Effector CD4-positive, alpha-beta T cell (primary cell): Measurements from ENCODE around the gene SYN1. TPM values are rescaled to one million over a fixed set of nuclear protein-coding genes. Genes with fewer than 3 reads are reported as not detected.
"Not testable (repeated sequence)": the region's sequence is repeated elsewhere in the genome, so short reads cannot be mapped to it uniquely, and the experiment has no call there.

Experiments used
- DNase-seq: peaks from one replicate; pipeline ENCODE4 v3.0.0-alpha.2; 2020
- total RNA-seq: gene quantifications from one replicate; lab custom pipeline; 2026; lab: John Stamatoyannopoulos, UW

The SYN1 gene
- not detected for total RNA-seq

DNA sequence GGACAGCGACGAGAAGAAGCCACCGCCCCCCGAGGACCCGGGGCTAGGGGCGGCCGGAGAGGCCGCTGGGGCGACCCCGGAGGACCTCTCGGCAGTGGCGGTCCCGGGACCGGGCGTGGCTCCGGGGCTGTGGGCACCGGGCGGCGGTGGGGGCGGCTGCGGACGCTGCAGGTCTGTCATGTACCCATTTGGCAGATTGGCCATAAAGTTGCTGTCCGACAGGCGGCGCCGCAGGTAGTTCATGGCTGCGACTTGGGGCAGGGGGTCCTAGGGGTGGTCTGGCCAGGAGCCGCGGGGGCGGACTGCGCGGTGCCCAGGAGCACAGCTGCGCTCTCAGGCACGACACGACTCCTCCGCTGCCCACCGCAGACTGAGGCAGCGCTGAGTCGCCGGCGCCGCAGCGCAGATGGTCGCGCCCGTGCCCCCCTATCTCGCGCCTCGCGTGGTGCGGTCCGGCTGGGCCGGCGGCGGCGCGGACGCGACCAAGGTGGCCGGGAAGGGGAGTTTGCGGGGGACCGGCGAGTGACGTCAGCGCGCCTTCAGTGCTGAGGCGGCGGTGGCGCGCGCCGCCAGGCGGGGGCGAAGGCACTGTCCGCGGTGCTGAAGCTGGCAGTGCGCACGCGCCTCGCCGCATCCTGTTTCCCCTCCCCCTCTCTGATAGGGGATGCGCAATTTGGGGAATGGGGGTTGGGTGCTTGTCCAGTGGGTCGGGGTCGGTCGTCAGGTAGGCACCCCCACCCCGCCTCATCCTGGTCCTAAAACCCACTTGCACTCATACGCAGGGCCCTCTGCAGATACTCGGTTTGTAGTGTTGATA, at the start of gene SYN1:
TSS of gene SYN1 (minus strand) at position 372 of the 817 bp plus-strand sequence. CDS start at position 243, 129 bp downstream.
- DNase-seq, result peak; percentile 69

DNA sequence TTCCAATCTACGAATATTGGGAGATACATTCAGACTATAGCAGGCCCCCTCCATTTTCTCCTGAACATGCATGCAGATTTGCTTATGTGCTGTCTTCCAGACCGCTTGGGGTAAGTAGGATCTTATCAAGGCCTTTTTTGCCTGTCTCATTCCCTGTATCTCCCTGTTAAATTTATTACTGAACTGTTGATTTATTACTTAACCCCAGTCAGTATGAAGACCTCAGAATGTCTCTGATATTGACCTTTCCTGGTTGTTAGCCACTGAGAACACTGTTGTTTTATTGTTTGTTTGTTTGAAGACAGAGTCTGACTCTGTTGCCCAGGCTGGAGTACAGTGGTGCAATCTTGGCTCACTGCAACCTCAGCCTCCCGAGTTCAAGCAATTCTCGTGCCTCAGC, 46.1 kb upstream of the SYN1 start:
- not testable (repeated sequence) for DNase-seq

DNA sequence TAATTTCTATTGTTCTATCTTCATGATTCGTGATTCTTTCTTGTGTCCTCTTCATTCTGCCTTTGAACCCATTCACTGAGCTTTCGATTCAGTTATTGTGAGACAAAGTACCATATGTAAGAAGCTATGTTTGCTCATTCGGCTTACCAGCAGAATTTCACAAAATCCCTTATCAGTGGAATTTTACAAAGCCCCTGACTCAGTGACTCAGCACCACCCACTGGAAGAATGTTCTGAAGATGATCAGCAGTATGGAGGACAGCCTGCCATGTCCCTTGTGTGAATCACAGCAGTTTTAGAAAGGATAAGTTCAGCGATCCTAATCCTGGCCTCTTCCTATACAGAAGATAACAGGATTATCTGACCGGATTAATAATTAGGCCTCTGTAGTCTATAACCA, 45.1 kb upstream of the SYN1 start:
- DNase-seq, result no peak

DNA sequence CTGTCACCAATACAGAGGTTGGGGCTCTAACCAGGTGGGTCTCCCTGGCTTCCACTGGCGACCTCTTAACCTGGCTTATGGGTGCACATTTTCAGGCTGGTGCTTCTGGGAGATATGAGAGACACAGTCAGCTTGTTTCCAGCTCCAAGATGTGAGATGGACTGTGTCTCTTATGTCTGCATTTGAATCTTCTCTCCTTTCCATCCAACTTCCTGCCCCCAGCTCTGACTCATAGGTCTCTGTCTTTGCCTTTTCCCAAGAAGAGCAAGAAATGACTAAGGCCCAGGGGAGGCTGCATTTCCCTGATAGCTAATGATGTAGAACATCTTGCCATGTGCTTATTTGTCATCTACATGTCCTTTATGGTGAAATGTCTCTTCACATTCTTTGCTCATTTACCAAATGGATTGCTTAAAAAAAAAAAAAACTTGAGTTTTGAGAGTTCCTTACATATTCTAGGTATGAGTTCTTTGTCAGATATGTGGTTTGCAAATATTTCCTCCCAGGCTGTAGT, 42.5 kb upstream of the SYN1 start:
- no peak for DNase-seq

DNA sequence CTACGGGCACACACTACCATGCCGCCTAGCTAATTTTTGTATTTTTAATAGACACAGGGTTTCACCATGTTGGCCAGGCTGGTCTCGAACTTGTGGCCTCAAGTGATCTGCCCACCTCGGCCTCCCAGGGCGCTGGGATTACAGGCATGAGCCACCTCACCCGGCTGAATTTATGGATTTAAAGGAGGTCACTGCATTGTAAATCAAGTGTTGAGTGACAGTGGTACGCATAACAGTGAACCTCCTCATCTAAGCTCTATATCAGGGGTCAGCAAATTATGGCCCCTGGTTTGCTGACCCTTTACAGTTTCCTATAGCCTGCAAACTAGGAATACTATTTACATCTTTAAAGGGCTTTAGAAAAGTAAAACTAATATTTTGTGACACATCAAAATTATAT, 41.9 kb upstream of the SYN1 start:
- DNase-seq, result no peak

DNA sequence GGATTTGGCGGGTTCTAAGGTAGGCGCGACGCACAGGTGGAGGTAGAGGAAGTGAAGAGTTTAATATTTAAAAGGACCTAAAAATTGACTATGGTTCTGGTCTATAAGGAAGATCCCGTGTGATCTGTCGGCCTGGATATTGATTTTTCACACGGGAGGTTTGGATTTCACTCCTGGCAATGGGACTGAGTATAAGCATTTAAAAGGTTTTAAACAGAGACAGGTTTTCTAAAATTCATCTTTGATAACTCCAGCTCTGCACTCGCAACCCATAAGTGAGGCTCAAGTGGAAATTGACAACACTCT, 39.7 kb upstream of the SYN1 start:
- DNase-seq, result no peak

DNA sequence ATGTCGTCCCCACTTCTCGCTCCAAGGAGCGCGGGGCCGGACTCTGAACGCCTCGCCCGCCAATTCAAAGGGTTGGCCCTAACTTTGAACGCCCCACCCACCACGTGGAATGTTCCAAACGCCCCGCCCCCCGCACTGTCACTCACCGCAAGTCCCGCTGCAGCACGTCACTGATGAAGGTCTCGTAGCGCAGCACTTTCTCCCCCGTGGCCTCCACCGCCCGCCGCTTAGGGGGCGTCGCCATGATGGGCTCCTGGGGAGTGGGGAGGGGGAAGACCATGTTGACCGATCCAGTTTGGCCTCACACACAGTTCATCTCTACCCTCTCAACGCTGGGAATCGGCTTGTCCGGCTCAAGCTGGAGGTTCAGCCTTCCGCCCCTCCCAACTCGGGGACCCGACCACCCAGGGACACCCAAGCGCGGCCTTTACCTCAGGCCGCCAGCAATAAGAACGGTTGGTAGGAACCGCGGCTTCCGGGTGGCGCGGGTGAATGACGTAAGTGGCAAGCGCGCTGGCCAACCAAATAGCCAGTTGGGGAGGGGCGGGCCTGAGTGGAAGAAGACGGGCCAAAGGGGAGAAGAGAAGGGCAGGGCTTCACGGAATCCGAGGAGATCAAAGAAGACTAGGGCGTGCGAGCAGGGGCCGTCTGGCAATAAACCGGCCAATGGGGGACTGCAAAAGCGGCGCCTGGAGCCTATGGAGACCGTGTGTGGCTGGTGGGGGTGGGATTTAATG, 39.2 kb upstream of the SYN1 start, which contains the start of gene UXT:
TSS of gene UXT (minus strand) at position 497 of the 737 bp plus-strand sequence. CDS start at position 244, 253 bp downstream.
- peak; percentile 85 for DNase-seq

DNA sequence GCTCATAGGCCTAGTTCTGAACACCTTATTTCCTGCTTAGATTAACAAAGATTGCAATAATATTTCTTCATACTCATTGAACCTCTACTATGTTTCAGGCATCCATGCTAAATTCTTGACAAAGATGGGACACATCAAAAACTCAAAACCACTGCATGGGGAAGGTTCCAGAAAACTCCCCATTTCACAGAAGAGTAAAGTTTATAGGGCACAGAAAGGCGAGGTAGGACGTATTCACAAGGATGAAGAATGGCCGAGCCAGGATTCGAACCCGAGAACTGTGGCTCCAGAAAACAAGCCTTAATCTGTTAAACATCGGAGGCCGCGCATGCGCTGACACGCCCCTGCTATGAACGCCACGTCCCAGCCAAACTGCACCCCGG, 38.6 kb upstream of the SYN1 start:
- no peak for DNase-seq

DNA sequence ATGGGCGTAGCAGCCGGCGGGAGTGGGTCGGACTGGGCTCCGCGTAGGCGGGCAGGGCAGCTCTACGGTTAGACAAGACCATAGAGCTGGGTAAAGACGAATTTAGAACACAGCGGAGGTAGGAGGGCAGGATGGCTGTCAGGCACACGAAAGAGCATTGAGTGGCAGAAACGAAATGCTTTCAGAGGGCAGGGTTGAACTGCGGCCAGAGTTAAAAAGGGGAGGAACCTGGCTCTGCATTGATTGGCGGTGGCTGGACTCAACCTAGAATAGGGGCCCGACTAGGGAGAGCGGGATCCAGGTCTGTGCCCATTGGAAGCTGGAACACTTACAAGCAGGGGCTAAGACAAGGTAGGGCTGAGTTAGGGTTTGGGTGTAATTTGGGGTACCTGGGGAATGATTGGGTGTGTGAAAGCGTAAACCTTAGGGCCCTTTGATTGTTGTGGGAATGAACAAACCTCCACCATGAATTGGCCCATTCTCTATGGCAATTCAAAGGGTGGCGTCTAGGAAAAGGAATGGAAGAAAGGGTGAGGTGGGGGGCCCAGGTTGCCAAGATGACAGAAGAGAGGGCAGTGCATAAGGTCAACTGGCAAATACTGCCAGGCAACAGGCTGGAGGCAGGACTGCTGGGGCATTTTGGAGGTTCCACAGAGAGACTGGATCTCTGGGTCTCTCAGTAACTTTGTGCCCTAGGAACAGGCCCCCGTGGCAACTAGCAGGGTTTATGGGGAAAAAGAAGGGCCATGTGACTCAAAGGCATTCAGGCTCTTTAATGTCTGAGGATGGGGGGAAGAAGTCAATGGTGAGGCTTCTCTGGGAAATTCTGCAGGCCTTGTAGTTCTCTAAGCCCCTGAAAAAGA, 31.6 kb upstream of the SYN1 start:
- DNase-seq, result no peak

DNA sequence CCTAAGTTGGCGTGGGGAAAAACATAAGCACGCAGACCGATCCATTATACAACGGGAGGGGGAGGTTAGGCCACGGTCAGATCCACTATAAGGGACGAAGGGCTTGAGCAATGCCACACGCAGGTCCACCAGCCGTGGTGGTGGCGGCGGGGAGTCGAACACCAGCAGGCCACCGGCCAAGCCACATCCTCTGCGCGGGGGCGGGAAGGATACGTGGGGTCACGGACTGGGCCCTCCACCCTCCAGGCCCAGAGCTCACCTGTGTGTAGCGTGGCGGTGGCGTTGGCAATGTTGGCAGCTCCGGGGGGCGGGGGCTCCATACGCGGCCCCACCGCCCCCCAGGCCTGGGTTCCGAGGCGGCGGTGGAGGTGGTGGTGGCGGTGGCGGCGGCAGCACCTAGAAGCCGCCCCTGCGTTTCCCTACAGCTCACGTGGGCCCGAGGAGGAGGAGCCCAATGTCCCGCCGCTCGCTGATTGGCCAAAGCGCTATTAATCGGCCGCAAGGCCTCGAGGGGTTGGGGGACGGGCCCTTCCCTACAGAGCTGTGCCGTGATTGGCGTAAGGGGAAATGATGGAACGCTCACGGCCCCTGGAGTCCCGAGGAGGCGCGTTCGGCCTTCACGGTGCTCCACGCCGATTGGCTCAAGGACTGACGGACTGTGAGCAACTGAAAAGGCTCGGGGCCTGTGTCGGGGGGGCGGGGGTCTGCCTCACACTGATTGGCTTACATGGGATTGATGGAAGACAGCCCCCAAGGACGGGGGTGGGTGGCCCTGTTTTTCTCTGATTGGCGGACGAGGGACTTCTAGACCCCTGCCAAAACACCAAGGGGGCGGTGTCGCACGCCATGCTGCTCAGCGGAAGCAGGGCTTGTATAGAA, 30.7 kb upstream of the SYN1 start, which contains the start of gene ELK1:
TSS of gene ELK1 (minus strand) at position 400 of the 879 bp plus-strand sequence. CDS start 9,122 bp downstream, outside the sequence.
- DNase-seq, result peak; percentile 86

DNA sequence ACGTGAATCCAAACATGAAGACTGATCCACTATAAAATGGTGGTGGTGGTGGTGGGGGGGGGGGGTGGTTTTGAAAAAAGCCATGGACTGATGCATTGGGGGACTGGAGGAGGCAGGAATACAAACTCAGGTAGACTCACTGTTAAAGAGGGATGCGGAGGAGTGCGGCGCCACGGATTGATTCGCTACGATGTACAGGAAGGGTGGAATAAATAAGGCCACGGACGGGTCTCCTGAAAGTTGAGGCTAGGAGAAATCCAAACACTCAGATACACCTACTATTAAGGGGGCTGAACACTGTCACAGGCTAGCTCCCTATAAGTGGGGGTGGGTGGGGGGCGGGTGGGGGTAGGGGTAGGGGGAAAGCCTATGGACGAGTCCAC, 30.1 kb upstream of the SYN1 start:
- DNase-seq, result no peak

DNA sequence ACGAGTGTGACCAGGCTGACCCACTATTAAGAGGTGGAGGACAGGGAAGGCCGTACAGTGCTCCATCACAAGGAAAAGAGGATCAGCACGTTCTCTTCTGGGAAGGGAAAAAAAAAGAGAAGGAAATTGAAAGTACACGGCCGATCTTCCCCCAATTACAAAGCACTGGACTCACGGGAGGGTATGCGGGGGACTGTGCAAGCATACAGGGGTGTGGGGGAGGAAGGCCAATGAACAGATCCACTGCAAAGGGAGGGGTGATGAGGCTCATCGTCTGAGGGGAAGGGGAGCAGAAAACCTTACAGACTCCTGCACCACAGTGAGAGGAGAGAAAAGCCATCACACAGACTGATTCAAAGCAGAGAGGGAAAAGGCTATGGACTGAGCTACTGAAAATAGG, 29.6 kb upstream of the SYN1 start:
- no peak for DNase-seq

DNA sequence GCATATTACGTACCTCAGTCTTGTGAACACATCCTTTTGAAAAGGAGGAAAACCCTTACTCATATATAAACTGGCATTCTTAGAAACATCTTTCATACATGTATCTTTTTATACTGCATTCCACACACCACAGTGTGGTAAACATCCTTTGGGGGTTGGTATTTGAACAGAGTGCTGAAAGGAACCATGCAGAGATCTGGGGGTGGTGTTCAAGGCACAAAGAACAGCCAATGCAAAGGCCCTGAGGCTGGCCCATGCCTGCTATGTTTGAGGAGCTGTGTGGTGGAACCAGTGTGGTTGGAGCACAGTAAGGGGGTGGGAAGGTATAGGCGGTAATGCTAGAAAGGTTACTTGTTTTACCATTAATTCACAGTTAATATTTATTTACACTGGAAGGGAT, 28.7 kb upstream of the SYN1 start:
- DNase-seq, result no peak

DNA sequence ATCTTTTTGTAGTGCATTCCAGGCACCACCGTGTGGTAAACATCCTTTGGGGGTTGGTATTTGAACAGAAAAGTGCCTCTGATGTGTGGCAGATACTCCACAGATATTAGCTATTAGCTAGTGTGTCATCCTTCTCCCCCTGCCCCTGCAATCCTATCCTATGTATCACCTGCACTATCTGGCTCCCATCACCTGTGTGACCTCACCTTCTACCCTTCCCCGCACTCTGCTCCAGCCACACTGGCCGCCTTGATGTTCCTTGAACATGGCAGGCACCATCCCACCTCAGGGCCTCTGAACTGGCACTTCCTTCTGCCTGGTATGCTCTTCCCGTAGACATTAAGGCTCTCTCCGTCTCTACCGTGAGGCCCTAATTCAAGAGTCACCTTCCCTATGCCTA, 27.0 kb upstream of the SYN1 start:
- no peak for DNase-seq

DNA sequence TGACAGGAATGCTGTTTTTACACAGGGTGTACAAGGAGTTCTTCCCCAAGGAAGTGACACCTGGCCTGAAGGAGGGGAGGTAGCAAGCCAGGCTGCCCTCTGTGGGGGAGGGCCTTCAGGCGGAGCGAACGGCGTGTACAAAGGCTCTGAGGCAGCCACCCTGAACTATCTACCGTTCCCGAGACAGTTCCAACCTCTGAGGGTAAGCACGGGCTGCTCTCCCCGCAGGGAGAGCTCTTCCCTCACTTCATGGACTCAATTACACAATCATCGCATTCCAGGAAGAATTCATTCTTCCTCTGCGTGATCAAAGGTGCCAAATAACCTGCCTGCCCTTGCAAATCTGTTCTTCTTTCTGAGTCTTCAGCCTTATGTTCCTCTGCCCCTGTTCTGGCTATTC, 25.9 kb upstream of the SYN1 start:
- no peak for DNase-seq

DNA sequence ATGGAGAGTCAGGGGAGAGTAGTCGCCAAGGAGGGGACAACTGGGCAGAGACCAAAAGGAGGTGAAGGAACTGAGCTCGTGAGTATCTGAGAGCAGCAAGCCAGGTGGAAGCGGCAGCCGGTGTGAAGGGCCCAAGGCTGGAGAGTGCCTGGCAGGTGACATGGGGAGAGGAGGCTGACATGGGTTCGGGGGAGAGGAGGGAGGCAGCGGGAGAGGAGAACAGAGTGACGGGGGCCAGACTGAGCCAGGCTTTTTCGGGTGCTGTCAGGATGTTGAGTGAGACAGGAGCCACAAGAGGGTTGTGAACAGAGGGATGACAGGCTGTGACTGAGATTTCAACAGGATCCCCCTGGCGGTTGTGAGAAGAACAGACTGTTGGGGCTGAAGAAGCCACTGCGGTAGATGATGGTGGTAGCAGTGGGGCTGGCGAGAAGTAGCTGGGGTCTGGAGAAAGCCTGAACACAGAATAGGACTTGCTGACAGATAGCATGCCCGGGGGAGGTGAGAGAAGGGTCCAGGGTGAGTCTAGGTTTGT, 25.0 kb upstream of the SYN1 start:
- DNase-seq, result no peak

DNA sequence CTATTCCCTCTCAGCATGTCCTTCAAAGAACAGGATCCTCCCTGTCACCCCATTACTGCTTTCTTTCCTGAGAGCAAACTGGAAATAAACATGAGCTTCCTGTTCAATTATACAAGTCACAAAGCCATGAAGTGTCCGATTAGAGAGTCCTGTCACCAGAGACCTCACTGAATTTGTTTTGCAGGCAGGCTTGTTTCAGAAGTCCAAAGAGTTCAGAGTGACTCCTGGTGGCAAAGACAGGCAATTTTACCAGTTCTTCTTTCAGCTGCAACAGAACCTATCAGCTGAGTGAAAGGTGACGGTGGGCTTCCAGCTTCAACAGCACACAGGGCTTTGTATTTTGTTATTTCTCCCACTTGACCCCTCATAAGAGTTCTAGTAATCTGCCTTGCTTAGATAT, 24.3 kb upstream of the SYN1 start:
- no peak for DNase-seq

DNA sequence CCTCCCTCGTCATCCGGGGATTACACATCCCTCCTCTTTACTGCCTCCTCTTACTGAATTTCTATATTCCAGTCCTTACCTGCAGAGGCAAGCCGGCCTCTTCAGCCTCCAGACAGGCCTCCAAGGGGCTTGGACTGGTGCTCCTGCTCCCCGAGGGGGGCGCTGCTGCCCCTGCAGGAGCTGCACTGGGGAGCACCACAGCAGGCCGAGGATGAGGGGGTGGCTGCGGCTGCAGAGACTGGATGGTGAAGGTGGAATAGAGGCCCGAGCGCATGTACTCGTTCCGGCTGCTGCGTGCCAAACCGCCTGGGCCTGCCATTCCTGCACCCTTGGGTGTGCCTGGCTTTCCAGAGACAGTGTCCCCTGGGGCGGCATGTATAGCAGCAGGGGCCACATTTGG, 19.2 kb upstream of the SYN1 start:
- DNase-seq, result no peak

DNA sequence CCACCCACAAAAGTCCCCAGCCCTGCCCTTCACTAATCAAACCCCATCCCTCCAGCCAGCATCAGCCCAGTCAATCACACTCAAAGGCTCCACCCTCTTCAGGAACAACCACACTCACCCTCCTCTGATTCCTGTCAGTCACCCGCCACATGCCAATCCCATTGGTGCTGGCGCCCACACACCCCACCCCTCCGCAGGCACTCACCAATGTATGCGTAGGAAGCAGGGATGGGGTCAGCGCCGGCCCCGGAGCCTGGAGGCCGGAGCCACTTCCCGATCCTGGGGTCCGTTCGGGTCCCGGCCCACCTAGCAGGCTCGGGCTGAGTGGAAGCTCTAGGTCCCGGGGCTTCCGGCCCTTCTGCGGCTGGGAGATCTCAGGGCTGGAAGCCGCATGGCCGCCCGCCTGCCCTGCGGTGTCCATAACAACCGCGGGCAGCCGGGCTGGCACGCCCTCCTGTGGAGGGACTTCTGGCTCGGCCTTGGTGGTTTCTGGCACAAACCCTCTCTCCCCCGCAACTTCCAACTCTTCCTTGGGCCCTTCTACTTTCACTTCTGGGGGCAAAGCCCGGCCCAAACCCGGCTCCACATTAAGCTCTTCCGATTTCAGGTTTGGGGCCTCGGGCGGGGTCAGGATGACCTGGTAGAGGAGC, 18.0 kb upstream of the SYN1 start:
- DNase-seq, result no peak

DNA sequence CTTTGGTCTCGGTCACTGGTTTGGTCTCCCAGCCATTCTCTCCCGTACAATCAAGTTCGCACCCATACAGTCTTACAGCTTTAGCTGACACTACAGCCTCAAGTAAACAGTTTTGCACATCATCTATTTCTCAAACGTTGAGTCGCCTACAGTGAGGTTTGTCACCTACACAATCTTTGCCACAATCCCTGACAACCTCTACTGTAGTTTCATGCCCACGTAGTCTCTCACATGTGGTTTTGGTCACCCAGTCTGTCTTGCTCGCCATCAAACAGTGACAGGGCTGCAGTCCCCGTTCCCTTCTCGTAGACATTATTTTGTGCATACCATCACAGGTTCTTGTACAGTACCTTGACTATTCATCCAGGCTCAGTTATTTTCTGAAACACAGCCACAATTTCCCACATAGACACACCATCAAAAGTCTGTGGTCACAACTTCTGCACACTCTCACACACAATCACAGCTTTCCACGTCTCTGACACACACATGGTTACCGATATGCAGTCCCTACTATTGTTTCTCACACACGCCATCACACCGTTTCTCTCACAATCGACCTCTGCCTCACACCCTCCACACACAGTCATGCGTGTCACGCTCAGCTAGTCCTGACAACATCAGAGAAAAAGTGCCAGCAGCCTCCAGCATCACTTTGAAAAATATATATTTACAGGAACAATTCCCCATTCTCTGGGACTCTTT, 15.4 kb upstream of the SYN1 start:
- DNase-seq, result no peak
